ENCODE data around the gene STXBP6.
"Not testable (repeated sequence)": the region's sequence is repeated elsewhere in the genome, so short reads cannot be mapped to it uniquely, and the experiment has no call there.

The STXBP6 gene

GRCh38 chr14:24952851-24953666 lies 96.9 kb downstream of the STXBP6 start:
- DNase-seq = no peak

GRCh38 chr14:24948261-24948847 lies 101.6 kb downstream of the STXBP6 start:
- DNase-seq = no peak

GRCh38 chr14:24947131-24947530 lies 102.8 kb downstream of the STXBP6 start:
- DNase-seq = no peak

DNA sequence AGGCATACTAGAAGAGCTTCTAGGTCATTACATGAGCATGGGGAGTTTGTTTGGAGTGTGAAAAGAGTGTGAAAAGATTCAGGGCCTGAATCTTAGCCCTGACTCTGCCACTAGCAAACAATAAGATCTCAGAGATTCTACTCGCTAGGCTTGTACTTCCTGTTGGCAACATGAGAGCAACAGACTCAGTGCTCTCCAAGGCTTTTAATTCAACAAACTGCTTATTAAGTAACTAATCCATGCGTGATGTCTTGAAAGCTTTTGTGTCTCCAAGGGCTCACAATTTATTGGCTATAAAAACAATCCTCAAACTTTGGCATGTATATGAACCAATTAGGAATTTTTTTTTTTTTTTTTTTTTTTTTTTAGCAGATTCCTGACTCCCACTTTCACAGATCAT lies 105.1 kb downstream of the STXBP6 start:
- DNase-seq = no peak

GRCh38 chr14:24943024-24943423 lies 106.9 kb downstream of the STXBP6 start:
- DNase-seq = no peak

GRCh38 chr14:24941719-24942118 lies 108.2 kb downstream of the STXBP6 start:
- DNase-seq = no peak

GRCh38 chr14:24940213-24940783 lies 109.6 kb downstream of the STXBP6 start:
- DNase-seq = peak; percentile 10

GRCh38 chr14:24938593-24938992 lies 111.4 kb downstream of the STXBP6 start:
- DNase-seq = no peak

DNA sequence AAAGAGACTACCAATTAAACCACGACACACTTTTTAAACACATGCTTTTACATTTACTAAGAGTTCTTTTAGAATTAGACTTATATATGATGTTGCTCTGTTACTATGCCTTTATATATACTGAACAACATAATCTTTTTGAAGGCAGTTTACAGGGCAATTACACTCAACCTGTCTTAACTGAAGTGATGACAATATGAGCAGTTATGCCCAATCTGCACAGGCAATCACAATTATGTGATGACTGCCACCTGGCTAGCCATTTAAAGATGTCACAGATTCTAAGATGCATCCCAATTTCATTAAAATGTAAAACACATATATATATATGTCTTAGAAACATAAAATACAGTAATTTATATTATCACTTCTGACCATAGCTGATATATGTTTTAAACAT lies 112.6 kb downstream of the STXBP6 start:
- no peak for DNase-seq

DNA sequence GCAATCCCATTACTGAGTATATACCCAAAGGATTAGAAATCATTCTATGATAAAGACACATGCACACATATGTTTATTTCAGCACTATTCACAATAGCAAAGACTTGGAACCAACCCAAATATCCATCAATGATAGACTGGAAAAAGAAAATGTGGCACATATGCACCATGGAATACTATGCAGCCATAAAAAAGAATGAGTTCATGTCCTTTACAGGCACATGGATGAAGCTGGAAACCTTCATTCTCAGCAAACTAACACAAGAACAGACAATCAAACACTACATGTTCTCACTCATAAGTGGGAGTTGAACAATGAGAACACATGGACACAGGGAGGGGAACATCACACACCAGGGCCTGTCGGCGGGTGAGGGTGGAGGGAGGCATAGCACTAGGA lies 113.2 kb downstream of the STXBP6 start:
- not testable (repeated sequence) for DNase-seq

- DNase-seq = no peak
Observed at GRCh38 chr14:24935796-24936195, 114.2 kb downstream of the STXBP6 start.

DNA sequence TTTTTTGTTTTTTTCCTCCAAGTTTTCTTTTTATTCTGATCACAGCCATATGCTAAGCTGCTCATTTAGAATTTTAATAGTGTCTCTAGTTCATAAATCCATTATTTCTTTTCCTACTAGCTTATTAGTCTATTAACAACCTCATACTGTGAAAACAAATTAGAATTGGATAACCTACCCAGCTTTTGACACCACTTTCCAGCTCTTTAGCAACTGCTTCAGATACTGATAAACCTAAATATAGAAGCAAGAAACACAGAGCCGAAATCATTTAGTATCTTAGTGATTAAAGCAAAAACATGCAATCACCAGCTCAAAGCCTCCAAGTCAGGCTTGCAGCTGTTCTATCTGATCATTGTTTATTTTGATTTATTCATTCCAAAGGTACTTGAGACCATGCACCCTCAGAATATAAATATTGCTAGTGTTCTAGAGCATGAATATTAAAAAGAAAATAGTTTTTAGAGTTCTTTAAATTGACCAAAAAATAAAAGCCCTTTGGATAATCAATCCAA lies 121.5 kb downstream of the STXBP6 start:
- no peak for DNase-seq

DNA sequence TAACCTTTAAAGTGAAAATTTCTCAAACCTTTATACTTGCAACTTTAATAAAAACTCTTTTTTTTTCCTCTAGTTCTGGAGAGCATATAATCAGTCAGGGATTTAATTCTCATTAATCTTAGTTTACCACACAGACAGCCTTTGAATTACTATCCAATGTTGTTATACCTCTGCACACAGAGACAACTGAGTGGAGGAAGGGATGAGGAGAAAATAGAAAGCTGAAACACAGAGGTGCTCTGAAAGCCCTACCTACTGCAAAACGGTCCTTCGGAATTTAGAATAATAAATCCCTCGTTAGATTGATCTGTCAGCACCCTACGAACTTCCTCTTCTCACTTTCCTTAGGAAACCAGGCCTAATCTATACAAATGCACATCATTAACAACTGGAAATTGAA lies 122.1 kb downstream of the STXBP6 start:
- DNase-seq = no peak

- no peak for DNase-seq
Observed at GRCh38 chr14:24925771-24926374, 124.1 kb downstream of the STXBP6 start.

- no peak for DNase-seq
Observed at GRCh38 chr14:24924544-24924943, 125.4 kb downstream of the STXBP6 start.

DNA sequence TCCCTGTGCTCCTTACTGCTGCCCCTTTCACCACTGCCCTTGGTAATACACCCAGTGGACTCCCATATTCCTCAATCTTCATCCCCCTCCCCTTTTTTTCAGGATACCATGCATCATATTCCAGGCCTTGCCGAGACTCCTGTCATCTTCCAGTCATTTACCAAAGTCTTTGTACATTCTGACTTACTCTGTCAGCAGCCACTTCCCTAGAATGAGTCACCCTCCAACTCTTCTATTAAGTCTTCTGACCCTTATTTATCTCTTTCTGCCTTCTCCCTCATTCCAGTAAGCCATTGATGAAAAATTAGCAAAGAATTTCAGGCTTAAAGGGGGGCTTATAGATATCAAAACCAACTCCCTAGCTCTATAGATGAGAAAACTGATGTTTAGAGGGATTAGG lies 128.0 kb downstream of the STXBP6 start:
- no peak for DNase-seq

- no peak for DNase-seq
Observed at GRCh38 chr14:24920265-24921075, 129.5 kb downstream of the STXBP6 start.

- DNase-seq = no peak
Observed at GRCh38 chr14:24918822-24919221, 131.1 kb downstream of the STXBP6 start.

DNA sequence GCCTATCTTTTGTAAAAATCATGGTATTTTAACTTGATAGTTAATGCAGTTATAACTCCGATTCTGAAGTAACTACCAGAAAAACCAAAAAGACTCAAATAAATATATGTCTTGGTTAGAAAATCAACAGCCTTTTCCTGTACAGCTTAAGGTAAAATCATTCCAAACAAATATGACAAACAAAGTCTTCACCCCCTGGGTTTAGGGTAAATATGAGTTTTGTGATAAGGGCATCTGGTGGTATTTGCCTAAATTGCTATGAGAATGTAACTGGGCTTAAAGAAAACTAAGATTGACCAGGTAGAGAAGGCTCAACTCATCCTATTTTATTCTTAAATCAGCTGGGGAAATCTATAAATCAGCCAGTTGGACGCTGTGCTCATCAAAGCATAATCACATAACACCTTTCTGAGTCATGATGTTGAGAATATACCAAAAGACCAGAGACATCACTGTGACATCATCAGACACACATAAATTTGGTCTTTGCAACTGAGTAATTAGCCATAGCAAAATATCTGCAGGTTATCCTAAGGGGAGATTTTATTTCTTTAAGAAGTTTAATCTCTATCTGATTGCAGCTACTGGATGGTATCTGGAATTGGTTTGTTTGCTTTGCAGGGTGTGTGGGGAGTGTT lies 133.9 kb downstream of the STXBP6 start:
- no peak for DNase-seq

DNA sequence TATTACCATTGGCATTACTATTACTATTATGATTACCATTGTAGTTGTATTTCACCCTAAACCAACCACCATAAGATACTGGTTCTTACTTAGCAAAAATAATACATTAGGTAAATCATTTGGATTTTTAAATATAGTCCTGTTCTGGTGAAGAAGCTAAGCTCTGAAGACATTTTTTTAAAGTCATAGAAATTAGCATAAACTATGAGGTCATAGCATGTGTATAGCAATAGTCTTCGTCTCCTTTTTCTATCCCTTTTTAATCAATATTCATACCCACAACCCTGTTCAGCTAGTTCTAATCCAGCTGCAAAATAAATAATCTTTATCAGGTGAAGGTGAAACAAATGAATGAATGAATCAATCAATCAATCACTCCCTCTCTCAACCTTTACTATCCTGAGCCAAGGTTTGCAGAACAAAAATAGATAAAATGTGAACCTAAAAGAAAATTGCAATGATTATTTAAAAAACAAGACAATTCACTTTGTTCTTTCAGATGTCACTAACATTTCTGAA lies 134.5 kb downstream of the STXBP6 start:
- DNase-seq = no peak

DNA sequence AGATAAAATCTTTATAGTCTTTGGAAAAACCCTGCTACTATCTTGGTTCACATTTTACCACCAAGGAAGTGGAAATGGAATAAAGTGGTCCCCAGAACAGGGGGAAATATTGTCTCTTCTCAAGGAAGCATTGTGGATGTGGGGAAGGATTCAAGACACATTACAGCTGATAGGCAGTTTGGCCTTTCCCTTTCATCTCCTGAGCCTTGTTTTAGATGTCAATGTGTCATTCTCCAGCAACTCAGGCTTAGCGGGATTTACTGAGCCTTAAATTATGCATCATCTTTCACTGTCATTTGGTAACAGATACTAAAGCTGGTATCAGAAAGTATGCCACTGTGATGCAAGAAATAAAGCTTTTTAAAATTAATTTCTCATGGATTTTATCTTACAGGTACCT lies 136.2 kb downstream of the STXBP6 start:
- DNase-seq = no peak

DNA sequence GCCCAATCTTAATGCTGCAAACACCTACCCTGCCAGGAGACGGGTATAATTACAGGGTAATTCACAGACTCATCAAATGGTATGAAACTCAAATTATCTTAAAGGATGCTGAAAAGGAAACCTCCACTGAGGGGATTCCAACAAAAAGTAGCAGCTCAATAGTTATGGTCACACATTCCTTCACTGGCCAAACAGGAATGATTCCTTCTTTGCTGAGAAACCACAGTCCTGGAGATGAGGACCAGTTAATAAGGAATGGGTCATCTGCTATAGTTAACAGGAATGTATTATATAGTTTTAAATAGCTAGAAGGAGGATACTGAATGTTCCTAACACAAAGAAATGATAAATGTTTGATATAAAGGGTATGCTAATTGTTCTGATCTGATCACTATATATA lies 136.9 kb downstream of the STXBP6 start:
- DNase-seq = no peak
